Neural progenitor cell (in vitro differentiated cells): ENCODE data around the gene MYH10.

ENCODE experiments used
- CTCF ChIP-seq: fragments of 200-600 bp; sonication (generic); IDR thresholded peaks from 2 replicates; pipeline ENCODE4 v1.5.1; 2017; ENCODE audit warnings: antibody characterized with exemption, mild to moderate bottlenecking
- EZH2 ChIP-seq: fragments of 200-600 bp; sonication (generic); IDR thresholded peaks from 2 replicates; pipeline ENCODE4 v1.6.1; 2017; ENCODE audit warnings: antibody characterized with exemption, mild to moderate bottlenecking, moderate library complexity
- EZH2phosphoT487 ChIP-seq: fragments of 200-600 bp; sonication (generic); IDR thresholded peaks from 2 replicates; pipeline ENCODE4 v1.6.1; 2017; ENCODE audit warnings: antibody characterized with exemption

DNA sequence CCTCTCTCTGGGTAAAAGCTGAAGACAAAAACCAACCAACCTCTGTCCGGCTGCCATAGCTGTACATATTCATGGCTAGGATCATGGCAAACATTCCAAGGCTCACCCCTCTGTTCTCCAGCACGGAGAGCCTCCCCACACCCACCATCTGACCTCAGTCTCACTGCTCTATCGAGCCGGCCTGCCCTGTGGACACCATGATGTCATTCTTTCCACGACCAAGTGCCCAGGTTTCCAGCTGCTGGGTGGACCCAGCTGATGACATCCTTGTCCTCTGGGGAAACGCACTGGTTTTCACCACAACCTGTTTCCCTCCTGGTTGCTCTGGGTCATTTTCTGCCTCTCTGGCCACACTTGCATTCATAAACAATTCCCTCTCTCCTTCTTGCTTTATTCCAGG lies 127.2 kb downstream of the MYH10 start:
- TF ChIP-seq CTCF (no peak), EZH2 (no peak), EZH2phosphoT487 (no peak)
